8988T (cell line): ENCODE measurements around the gene ARHGEF40.
"Not testable (repeated sequence)": the region's sequence is repeated elsewhere in the genome, so short reads cannot be mapped to it uniquely, and the experiment has no call there.

Experiments used
- DNase-seq: peaks from one replicate; pipeline ENCODE4 v3.0.0; 2011

ARHGEF40 gene

GRCh38 chr14:21040370-21040925 lies 29.7 kb upstream of the ARHGEF40 start:
- DNase-seq, result no peak

- not testable (repeated sequence) for DNase-seq
These were observed 29.2 kb upstream of the ARHGEF40 start for GRCh38 chr14:21040941-21041340.

GRCh38 chr14:21041676-21042433 lies 28.2 kb upstream of the ARHGEF40 start, which contains the start of gene RNASE7:
Gene RNASE7 (plus strand): TSS chr14:21042362. CDS start chr14:21042993, 631 bp downstream.
- no peak for DNase-seq

- no peak for DNase-seq
These were observed 27.2 kb upstream of the ARHGEF40 start for GRCh38 chr14:21042918-21043317.

- no peak for DNase-seq
These were observed 26.6 kb upstream of the ARHGEF40 start for GRCh38 chr14:21043387-21043973.

- DNase-seq, result no peak
These were observed 26.0 kb upstream of the ARHGEF40 start for GRCh38 chr14:21043974-21044618.

- no peak for DNase-seq
These were observed 22.7 kb upstream of the ARHGEF40 start for GRCh38 chr14:21047378-21047781.

GRCh38 chr14:21048638-21049037 lies 21.5 kb upstream of the ARHGEF40 start:
- DNase-seq, result no peak

GRCh38 chr14:21049271-21049673 lies 20.8 kb upstream of the ARHGEF40 start:
- no peak for DNase-seq

- DNase-seq, result no peak
These were observed 19.5 kb upstream of the ARHGEF40 start for GRCh38 chr14:21050597-21050996.

GRCh38 chr14:21053184-21054122 lies 16.7 kb upstream of the ARHGEF40 start:
- no peak for DNase-seq

GRCh38 chr14:21054123-21054767 lies 15.9 kb upstream of the ARHGEF40 start:
- no peak for DNase-seq

- DNase-seq, result no peak
These were observed 15.3 kb upstream of the ARHGEF40 start for GRCh38 chr14:21054768-21055145.

GRCh38 chr14:21055432-21056117 lies 14.5 kb upstream of the ARHGEF40 start:
- DNase-seq, result no peak

GRCh38 chr14:21056520-21057163 lies 13.5 kb upstream of the ARHGEF40 start:
- DNase-seq, result no peak

- DNase-seq, result no peak
These were observed 12.1 kb upstream of the ARHGEF40 start, which contains the start of gene RNASE8 for GRCh38 chr14:21057803-21058675. Gene RNASE8 (plus strand): TSS chr14:21057822. CDS start chr14:21057893, 71 bp downstream.

- DNase-seq, result no peak
These were observed 11.2 kb upstream of the ARHGEF40 start for GRCh38 chr14:21058903-21059302.

- DNase-seq, result no peak
These were observed 10.1 kb upstream of the ARHGEF40 start for GRCh38 chr14:21059842-21060613.
